ENCODE data around the gene NPAS2.
A peak's percentile ranks its signal among the peaks of the same experiment; 100 is the strongest.

Gene NPAS2

GRCh38 chr2:100964681-100965169 lies 144.8 kb downstream of the NPAS2 start:
- no peak for TF ChIP-seq CTCF (conservative IDR thresholded peaks at IDR 0.05; ENCODE audit: low read length)
- H3K4me3 ChIP-seq (ENCODE audit: low read length), result no peak overlapping the region
- DNase-seq (ENCODE audit: low read depth), result peak; percentile 76

GRCh38 chr2:100965596-100965995 lies 145.7 kb downstream of the NPAS2 start:
- no peak overlapping the region for H3K4me3 ChIP-seq (ENCODE audit: low read length)
- no peak for TF ChIP-seq CTCF (conservative IDR thresholded peaks at IDR 0.05; ENCODE audit: low read length)
- DNase-seq (ENCODE audit: low read depth), result no peak

- TF ChIP-seq CTCF (conservative IDR thresholded peaks at IDR 0.05; ENCODE audit: low read length), result no peak
- H3K4me3 ChIP-seq (ENCODE audit: low read length), result no peak overlapping the region
- DNase-seq (ENCODE audit: low read depth), result no peak
Measured at GRCh38 chr2:100967716-100968115, 147.8 kb downstream of the NPAS2 start.

GRCh38 chr2:100968146-100969145 lies 148.5 kb downstream of the NPAS2 start:
- TF ChIP-seq CTCF (conservative IDR thresholded peaks at IDR 0.05; ENCODE audit: low read length), result no peak
- H3K4me3 ChIP-seq (ENCODE audit: low read length), result no peak overlapping the region
- DNase-seq (ENCODE audit: low read depth), result no peak

- DNase-seq (ENCODE audit: low read depth), result no peak
- TF ChIP-seq CTCF (conservative IDR thresholded peaks at IDR 0.05; ENCODE audit: low read length), result no peak
- no peak overlapping the region for H3K4me3 ChIP-seq (ENCODE audit: low read length)
Measured at GRCh38 chr2:100969998-100970397, 150.1 kb downstream of the NPAS2 start.

GRCh38 chr2:100971221-100971620 lies 151.3 kb downstream of the NPAS2 start:
- no peak for DNase-seq (ENCODE audit: low read depth)
- H3K4me3 ChIP-seq (ENCODE audit: low read length), result no peak overlapping the region
- TF ChIP-seq CTCF (conservative IDR thresholded peaks at IDR 0.05; ENCODE audit: low read length), result no peak

GRCh38 chr2:100972452-100972851 lies 152.5 kb downstream of the NPAS2 start:
- no peak overlapping the region for H3K4me3 ChIP-seq (ENCODE audit: low read length)
- TF ChIP-seq CTCF (conservative IDR thresholded peaks at IDR 0.05; ENCODE audit: low read length), result no peak
- DNase-seq (ENCODE audit: low read depth), result no peak

All from AG10803 (cell line).